NCI-H2029 treated with DMSO at 0.1 percent for 48 hours (cell line): ENCODE measurements around the gene ATAD3A.

Experiments used
- DNase-seq: peaks from one replicate; lab custom pipeline; 2025; lab: John Stamatoyannopoulos, UW

The ATAD3A gene

GRCh38 chr1:1540090-1540817 is 28.3 kb downstream of the ATAD3A start, which contains the start of gene TMEM240:
TMEM240 (minus strand) TSS chr1:1540624; CDS start chr1:1540346, 278 bp downstream.
- no peak for DNase-seq

- no peak for DNase-seq
These were observed 29.1 kb downstream of the ATAD3A start for GRCh38 chr1:1540818-1541628.

GRCh38 chr1:1541956-1542765 is 30.2 kb downstream of the ATAD3A start:
- DNase-seq, result no peak

GRCh38 chr1:1542766-1543705 is 31.1 kb downstream of the ATAD3A start:
- no peak for DNase-seq

GRCh38 chr1:1543706-1544099 is 31.7 kb downstream of the ATAD3A start:
- no peak for DNase-seq

GRCh38 chr1:1544544-1544943 is 32.6 kb downstream of the ATAD3A start:
- no peak for DNase-seq

GRCh38 chr1:1545946-1546737 is 34.2 kb downstream of the ATAD3A start:
- no peak for DNase-seq

- DNase-seq, result no peak
These were observed 35.0 kb downstream of the ATAD3A start for GRCh38 chr1:1547011-1547410.

- DNase-seq, result no peak
These were observed 35.5 kb downstream of the ATAD3A start for GRCh38 chr1:1547476-1547875.

- no peak for DNase-seq
These were observed 36.6 kb downstream of the ATAD3A start for GRCh38 chr1:1548591-1548990.

- DNase-seq, result no peak
These were observed 38.1 kb downstream of the ATAD3A start for GRCh38 chr1:1550087-1550486.

- no peak for DNase-seq
These were observed 38.9 kb downstream of the ATAD3A start for GRCh38 chr1:1550591-1551432.

- no peak for DNase-seq
These were observed 39.7 kb downstream of the ATAD3A start for GRCh38 chr1:1551524-1552262.

GRCh38 chr1:1552263-1552639 is 40.3 kb downstream of the ATAD3A start:
- no peak for DNase-seq

GRCh38 chr1:1553821-1554494 is 42.0 kb downstream of the ATAD3A start:
- no peak for DNase-seq

GRCh38 chr1:1554550-1554925 is 42.6 kb downstream of the ATAD3A start:
- DNase-seq, result no peak

- no peak for DNase-seq
These were observed 43.3 kb downstream of the ATAD3A start for GRCh38 chr1:1554926-1555915.
